Measurements from ENCODE around the gene DIDO1.
"Not testable (repeated sequence)": the region's sequence is repeated elsewhere in the genome, so short reads cannot be mapped to it uniquely, and the experiment has no call there.

DIDO1 gene

GRCh38 chr20:62961799-62962198 is 35.5 kb upstream of the DIDO1 start:
- in situ Hi-C loops (cut with MboI; ENCODE audit: low sequenced_read_pairs, unreplicated experiment): no loop called here
- DNase-seq (ENCODE audit: low spot score): no peak
- no peak for TF ChIP-seq CTCF (IDR thresholded peaks at IDR 0.05; ENCODE audit: borderline replicate concordance, control extremely low read depth, extremely low read depth, insufficient read depth, missing control alignments)

DNA sequence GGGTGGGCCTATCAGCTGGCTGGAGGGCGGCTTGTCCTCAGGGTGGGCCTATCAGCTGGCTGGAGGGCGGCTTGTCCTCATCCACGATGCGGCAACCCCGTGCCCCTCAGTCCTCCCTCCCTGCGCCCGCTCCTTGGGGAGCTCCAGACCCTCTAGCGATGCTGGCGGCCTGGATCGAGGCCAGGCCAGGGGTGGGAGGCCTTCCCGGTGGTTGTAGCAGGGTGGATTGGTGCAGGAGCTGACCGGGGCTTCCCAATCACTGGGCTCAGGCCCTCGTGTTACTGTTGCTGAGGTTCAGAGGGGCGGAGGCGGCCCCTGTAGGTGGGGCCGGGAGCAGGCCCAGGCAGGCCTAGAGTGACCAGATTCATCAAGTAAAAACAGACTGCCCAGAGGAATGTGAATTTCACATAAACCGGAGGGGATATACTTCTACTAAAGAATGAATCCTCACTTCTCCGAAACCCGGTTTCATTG is 35.0 kb upstream of the DIDO1 start:
- in situ Hi-C loops (cut with MboI; ENCODE audit: low sequenced_read_pairs, unreplicated experiment): no loop called here
- no peak for TF ChIP-seq CTCF (IDR thresholded peaks at IDR 0.05; ENCODE audit: borderline replicate concordance, control extremely low read depth, extremely low read depth, insufficient read depth, missing control alignments)
- no peak for DNase-seq (ENCODE audit: low spot score)

DNA sequence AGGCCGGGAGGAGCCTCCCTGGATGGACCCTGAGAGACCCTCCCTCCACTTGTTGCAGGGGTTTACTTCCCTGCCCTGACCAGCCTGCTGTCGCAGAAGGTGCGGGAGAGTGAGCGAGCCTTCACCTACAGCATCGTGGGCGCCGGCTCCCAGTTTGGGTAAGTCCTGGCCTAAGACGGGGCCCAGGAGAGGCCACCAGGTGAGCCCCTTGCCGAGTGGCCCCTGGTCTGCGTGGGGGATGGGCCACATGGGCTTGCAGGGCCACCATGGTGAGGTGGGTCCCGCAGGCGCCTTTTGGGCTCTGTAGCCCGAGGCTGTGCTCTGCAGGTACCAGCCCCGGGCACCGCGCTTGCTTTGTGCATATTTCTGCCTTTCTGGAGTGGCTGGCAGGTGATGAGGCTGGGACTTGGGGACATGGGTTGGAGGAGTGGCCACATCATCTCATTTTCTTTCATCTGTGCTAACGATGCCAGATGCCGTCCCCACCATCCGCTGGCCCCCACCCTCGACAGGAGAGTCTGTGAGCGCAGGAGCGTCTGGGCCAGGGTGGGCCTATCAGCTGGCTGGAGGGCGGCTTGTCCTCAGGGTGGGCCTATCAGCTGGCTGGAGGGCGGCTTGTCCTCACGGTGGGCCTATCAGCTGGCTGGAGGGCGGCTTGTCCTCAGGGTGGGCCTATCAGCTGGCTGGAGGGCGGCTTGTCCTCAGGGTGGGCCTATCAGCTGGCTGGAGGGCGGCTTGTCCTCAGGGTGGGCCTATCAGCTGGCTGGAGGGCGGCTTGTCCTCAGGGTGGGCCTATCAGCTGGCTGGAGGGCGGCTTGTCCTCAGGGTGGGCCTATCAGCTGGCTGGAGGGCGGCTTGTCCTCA is 34.4 kb upstream of the DIDO1 start:
- in situ Hi-C loops (cut with MboI; ENCODE audit: low sequenced_read_pairs, unreplicated experiment); DNase-seq (ENCODE audit: low spot score): not testable (repeated sequence)

DNA sequence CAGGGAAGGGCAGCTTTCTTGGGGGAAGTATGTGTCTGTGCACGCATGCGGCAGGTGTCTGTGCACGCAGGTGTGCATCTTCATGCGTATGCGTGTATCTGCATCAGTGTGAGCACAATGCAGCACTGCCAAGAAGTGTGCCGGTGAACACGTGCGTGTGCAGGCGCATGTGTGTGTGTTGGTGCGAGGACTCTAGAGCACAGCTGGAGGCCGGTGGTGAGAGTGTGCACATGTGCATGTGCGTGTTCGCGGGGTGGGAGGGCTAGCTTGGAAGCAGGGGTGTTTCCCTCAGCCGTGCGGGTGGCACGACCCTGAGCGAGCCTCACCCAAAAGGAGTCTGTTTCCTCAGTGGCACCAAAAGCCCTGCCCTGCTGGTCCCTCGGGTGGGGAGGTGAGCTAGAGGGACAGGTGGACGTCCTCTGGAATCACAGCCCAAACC is 33.7 kb upstream of the DIDO1 start:
- TF ChIP-seq CTCF (IDR thresholded peaks at IDR 0.05; ENCODE audit: borderline replicate concordance, control extremely low read depth, extremely low read depth, insufficient read depth, missing control alignments): no peak
- no peak for DNase-seq (ENCODE audit: low spot score)
- in situ Hi-C loops (cut with MboI; ENCODE audit: low sequenced_read_pairs, unreplicated experiment): no loop called here

DNA sequence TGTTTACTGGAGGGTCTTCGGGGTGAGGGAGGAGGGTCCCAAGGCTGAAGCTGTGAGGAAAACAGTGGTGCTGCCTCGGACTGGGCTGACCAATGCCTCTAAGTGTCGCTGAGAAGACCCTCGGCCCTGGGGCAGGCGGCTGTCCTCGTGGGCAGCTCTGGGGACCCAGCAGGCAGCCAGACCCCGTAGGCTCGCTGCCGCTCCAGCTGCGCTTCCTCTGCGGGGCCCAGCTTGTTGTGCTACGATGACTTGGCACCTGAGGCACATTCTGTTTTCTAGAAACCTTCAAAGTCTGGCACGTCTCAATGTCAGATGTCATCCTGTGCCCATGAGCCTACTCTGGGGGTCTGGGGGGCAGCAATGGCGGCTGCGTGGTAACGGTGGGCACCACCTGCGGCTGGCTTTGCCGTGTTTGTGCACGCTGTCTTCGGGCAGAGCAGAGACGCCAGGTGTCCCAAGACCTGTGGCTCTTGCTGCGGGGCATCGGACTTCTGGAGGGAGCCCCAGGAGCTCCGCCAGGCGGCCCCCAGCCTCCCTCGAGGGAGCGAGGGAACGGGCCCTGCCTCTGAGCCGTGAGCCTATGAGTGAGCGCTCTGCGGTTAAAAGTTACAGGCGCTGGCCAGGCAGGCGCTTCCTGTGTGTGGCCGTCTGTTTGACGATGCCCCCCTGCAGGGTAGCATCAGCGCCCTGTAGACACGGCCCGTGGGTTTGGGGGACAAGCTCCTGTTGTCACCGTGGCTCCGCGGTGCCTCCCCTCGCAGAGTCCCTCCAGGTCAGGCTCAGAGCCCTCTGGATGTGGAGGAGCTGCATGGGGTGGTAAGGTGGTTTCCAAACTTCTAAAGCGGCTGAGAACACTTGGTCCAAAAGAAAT is 33.0 kb upstream of the DIDO1 start:
- TF ChIP-seq CTCF (IDR thresholded peaks at IDR 0.05; ENCODE audit: borderline replicate concordance, control extremely low read depth, extremely low read depth, insufficient read depth, missing control alignments): no peak
- in situ Hi-C loops (cut with MboI; ENCODE audit: low sequenced_read_pairs, unreplicated experiment): no loop called here
- DNase-seq (ENCODE audit: low spot score): no peak

DNA sequence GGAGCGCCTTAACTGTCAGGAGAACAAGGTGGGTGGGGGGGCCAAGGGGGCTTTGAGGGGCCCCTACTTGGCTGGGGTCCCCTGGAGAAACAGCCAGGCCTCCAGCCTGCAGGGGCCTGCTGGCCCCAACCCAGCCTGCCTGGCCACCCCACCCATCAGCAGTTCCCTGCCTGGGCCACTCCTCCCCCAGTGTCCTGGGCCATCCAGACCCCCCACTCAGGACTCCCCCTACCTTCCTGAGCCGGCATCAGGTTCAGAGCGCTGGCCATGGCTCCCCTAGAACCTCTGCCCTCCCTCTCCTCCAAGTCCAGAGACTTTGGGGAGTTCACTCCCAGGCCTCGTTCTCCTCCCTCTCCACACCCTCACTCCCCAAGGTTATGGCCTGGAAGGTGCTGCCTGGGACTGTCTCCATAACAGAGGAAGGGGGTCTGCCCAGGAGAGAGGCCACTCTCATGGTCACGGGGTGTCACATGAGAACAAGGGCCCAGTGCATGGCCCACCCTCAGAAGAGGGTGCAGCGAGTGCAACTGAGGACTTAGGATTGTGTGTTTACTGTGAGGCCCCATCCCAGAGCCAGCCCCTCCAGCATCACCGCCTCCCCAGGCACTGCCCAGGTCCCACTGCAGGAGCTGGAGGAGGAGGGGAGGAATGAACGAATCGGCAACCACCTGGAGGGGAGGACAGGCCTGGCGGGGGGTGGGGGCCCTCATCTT is 32.2 kb upstream of the DIDO1 start:
- no peak for DNase-seq (ENCODE audit: low spot score)
- no peak for TF ChIP-seq CTCF (IDR thresholded peaks at IDR 0.05; ENCODE audit: borderline replicate concordance, control extremely low read depth, extremely low read depth, insufficient read depth, missing control alignments)
- in situ Hi-C loops (cut with MboI; ENCODE audit: low sequenced_read_pairs, unreplicated experiment): no loop called here

All from GM13976 (cell line).